Measurements from ENCODE around the gene KASH5.
"Not testable (repeated sequence)": the region's sequence is repeated elsewhere in the genome, so short reads cannot be mapped to it uniquely, and the experiment has no call there.

KASH5 gene

DNA sequence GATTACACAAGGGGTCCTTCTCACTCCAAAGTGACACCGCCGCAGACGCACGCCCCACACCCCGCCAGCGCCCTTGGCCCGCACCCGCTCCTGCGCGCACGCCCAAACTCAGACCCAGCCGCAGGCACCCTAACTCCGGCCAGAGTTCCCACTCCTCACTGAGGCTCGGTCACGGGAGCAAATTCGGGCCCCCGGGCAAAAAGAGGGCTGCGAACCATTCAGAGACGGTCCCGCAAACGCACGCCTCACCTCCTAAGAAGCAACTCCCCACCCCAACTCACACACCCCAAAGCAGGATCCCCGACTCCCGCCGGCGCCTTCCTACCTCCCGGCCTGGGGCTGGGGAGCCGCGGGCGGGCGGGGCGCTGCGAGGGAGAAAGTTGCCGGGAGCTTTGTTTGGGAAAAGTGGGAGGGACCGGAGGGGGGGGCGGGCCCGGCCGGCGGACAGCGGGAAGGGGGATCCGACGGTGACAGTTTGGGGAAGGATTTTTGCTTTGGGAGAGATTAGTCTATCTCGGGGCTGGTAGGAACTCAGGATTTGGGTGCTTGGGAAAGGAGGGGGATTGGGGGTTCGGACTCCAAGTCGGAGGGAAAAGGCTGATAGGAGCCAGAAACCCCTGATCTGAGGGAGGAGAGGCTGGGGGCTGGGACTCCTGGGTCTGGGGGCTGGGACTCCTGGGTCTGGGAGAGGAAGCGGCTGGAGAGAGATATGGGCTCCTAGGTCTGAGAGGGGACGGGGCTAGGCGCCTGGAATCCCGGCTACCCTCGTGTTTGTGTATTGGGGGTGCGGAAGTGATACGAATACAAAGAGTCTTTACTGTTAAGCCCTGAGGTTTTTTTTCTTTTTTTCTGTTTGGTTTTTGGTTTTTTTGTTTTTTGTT lies 25.8 kb upstream of the KASH5 start, which contains the start of gene TEAD2:
TSS of gene TEAD2 (minus strand) at position 369 of the 881 bp plus-strand sequence. CDS start 2,341 bp downstream, outside the sequence.
- DNase-seq (ENCODE audit: low read depth in 2 of 2): no peak

- DNase-seq (ENCODE audit: low read depth in 2 of 2): no peak
These were observed 25.2 kb upstream of the KASH5 start for GRCh38 chr19:49362929-49363267.

DNA sequence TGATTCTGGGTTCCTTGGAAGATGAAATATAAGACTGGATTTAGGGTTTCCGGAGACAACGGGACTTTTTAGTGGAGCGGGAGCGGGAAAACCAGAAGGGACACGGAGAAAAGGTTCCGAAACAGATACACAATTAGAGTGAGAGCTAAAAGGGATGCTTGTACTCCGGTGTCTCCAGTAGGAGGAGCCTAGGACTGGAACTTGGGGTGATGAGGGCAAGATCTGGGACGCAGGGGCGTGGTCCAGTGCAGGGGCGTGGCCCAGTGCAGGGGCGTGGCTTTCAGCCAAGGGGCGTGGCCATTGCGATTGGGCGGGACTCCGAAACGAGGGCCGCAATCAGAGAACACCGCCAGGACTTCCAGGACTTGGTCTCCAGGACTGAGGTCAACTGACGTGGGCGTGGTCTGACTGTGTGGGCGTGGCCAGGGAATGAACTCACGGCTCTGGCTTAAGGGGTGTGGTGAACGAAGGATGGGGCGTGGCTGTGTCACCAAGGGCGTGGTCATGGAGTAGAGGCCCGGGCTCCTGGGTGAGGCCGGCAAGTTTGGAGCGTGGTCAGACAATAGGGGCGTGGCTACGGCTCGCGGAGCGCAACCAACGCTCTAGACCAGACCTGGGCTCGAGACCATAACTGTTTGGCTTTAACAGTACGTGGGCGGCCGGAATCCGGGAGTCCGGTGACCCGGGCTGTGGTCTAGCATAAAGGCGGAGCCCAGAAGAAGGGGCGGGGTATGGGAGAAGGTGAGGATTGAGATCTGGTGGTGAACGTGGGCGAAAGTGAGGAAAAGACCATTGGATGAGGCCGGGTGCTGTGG lies 24.6 kb upstream of the KASH5 start, which contains the start of gene DKKL1:
TSS of gene DKKL1 (plus strand) at position 610 of the 815 bp plus-strand sequence. CDS start at position 732, 122 bp downstream.
- peak; percentile 77 to 86 for DNase-seq (ENCODE audit: low read depth in 2 of 2)

GRCh38 chr19:49364083-49364737 lies 23.8 kb upstream of the KASH5 start:
- no peak for DNase-seq (ENCODE audit: low read depth in 2 of 2)

DNA sequence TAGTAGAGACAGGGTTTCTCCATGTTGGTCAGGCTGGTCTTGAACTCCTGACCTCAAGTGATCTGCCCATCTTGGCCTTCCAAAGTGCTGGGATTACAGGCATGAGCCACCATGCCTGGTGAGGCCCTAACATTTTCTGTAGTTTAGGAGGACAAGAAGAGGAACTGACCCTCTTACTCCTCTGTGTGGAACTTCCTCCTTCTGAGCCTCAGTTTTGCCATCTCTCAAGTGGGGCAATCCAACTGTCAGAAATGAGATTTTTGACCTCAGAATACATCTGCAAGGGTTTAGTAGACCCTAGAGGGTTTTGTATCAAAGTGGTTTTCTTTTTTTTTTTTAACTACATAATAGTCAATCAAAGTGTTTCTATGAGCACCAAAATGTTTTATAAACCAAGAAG lies 21.9 kb upstream of the KASH5 start:
- no peak for DNase-seq (ENCODE audit: low read depth in 2 of 2)

DNA sequence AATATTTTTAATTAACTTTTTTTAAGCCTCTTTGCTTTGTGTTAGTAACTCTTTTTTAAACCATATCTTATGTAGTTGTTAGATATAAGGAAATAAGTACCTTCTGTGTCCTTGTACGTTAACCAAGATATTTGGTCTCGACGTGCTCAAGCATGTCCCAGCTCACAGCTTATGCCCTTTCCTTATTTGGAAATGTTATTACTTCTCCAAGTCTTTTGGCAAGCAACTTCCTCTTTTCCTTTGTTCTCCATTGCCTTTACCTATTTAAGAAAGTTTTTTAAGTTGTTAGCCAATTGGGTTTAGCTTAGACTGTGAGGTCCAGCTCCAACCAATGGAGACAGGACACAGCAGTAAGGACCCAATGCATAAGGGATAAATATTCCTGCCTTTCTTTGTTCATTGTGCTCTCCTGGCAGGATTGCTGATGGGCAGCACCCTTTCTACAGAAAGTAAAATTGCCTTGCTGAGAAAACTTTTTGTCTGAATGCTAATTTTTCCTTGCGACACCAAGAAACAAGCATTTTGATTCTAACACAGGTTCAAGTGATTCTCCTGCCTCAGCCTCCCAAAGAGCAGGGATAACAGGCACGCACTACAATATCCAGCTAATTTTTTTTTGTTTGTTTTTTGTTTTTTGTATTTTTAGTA lies 19.2 kb upstream of the KASH5 start:
- DNase-seq (ENCODE audit: low read depth in 2 of 2): no peak

DNA sequence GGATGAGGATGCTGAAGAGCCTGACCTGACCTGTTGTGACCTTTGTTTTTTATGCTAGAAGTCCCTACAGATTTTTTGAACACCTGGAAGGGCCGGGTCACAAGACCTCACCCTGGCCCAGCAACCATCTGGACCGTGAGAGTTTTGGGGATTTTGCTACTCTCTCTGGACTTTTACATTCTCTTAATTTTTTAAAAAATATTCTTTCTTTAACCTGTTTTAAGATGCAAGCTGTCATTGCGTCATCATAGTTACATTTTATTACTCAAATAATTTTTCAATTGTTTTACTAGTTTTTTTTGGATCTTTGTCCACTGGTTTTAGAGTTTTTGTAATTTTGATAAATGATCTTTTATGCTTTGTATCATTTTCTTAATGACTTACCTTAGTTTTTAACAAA lies 16.9 kb upstream of the KASH5 start:
- no peak for DNase-seq (ENCODE audit: low read depth in 2 of 2)

GRCh38 chr19:49373174-49373573 lies 14.9 kb upstream of the KASH5 start:
- DNase-seq (ENCODE audit: low read depth in 2 of 2): not testable (repeated sequence)

DNA sequence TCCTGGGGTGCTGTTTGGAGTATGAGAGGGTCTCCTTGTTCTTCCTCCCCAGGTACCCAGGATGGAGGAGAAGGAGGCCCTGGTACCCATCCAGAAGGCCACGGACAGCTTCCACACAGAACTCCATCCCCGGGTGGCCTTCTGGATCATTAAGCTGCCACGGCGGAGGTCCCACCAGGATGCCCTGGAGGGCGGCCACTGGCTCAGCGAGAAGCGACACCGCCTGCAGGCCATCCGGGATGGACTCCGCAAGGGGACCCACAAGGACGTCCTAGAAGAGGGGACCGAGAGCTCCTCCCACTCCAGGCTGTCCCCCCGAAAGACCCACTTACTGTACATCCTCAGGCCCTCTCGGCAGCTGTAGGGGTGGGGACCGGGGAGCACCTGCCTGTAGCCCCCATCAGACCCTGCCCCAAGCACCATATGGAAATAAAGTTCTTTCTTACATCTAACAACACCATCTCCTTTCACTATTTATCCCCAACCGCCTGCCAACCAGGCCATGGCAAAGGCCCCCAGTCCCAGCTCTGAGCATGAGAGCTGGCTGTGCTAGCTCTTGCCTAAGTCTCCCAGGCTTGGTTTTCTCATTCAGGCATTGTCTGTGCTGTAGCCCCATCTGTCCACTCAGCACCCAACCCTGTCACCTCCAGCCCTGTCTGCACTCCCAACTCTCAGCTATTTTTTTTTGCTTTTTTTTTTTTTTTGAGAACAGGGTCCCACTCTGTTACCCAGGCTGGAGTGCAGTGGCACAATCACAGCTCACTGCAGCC lies 13.2 kb upstream of the KASH5 start:
- no peak for DNase-seq (ENCODE audit: low read depth in 2 of 2)

DNA sequence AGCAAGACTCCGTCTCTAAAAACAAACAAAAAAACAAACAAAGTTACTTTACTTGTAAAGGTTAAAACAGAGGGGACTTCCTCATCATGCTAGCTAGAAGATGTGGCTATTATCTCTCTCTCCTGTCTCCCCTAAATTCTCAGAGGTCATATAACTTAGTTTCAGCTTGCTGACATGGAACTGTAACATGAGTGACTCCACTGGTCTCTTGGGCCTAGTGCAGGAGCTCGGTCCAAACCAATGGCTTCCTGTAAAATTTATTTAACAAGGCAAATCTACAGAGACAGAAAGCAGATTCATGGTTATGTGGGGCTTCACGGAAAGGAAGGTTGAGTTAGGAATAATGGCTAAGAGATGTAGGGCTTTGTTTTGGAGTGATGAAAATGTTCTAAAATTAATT lies 9.5 kb upstream of the KASH5 start:
- DNase-seq (ENCODE audit: low read depth in 2 of 2): no peak

DNA sequence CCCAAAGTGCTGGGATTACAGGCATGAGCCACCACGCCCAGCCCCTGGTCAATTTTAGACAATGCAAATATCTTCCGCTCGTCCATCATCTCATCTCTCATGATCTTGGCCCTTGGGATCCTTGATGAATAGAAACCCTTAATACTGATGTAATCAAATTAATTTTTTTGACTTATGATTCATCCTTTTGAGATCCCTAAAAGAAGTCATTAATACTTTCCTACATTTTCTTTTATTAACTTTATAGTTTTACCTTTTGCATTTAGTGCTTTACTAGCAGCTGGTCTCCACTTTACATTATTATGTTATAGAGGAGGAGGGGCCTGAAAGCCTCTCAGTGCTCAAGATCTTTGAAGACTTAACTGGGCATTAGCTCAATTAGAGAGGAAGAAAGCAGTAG lies 7.7 kb upstream of the KASH5 start:
- DNase-seq (ENCODE audit: low read depth in 2 of 2): no peak

GRCh38 chr19:49382639-49383038 lies 5.4 kb upstream of the KASH5 start:
- DNase-seq (ENCODE audit: low read depth in 2 of 2): no peak

- DNase-seq (ENCODE audit: low read depth in 2 of 2): no peak
These were observed 4.5 kb upstream of the KASH5 start for GRCh38 chr19:49383599-49383998.

GRCh38 chr19:49389406-49389805 lies 1.4 kb downstream of the KASH5 start:
- DNase-seq (ENCODE audit: low read depth in 2 of 2): no peak

DNA sequence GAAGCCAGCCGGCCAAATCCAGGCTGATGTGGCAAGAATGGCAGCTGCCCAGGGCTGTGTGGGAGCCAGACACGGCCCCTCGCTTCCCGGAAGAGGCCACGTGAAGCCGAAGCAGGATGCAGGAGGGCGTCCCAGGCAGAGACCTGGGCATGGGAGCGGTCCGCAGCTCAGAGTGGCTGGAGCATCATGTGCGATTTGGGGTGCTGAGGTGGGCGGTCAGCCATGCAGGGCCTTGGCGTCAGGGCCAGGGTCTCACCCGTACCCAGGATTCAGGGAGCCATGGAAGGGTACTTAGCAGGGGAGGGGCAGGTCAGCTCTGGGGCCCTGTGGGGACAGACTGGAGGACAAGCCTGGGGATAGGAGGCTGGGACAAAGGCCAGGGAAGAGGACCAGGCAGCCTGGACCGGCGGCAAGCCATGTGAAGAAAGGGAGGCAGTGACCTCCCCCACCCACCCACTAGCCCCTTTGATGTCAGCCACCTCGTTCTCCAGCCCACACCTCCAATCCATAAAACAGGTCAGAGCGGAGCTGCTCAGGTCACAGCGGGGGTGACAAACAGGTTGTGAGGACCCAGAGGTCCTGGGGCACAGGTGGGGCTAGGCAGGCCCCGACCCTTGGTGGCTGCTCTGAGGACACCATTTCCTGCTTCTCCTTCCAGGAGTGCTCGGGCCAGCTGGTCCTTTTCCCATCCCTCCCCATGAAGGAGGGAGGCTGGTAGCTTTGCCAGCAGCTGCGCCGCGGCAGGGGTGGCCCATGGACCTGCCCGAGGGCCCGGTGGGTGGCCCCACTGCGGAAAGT lies 2.3 kb downstream of the KASH5 start:
- DNase-seq (ENCODE audit: low read depth in 2 of 2): no peak

- no peak for DNase-seq (ENCODE audit: low read depth in 2 of 2)
These were observed 2.9 kb downstream of the KASH5 start for GRCh38 chr19:49390929-49391359.

GRCh38 chr19:49391581-49392399 lies 3.7 kb downstream of the KASH5 start:
- DNase-seq (ENCODE audit: low read depth in 2 of 2): peak; percentile 67 to 71

DNA sequence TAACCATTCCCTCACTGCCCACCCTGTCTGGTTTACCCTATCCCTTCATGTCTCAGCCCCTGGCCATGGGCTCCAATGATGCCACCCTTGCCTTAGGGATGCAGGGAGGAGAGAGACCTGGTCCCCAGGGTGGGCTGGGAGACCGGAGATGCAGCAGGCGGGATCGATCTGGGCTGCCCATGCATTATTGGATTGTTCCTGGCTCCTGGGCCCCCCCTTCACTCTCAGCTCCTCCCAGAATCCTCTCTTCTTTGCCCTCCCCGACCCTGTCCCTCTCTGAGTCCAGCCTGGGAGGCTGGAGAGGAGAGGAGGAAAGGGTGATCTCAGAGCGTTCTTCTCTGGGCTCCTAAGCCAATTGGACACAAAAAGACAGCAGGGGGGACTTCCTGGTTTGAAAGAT lies 5.8 kb downstream of the KASH5 start:
- no peak for DNase-seq (ENCODE audit: low read depth in 2 of 2)
